GM19035 (cell line): ENCODE measurements around the gene GRHPR.
"Not testable (repeated sequence)": the region's sequence is repeated elsewhere in the genome, so short reads cannot be mapped to it uniquely, and the experiment has no call there.

Experiments used
- ATAC-seq: cut with Tn5 transposase; IDR thresholded peaks from one replicate; pipeline ENCODE4 v1.9.1; 2021; ENCODE audit not compliant: unreplicated experiment

GRHPR gene

GRCh38 chr9:37422289-37423104 lies at the start of gene GRHPR:
TSS of gene GRHPR (plus strand) at chr9:37422696. CDS start at chr9:37422751, 55 bp downstream.
- peak; percentile 97 for ATAC-seq

GRCh38 chr9:37372839-37373238 lies 49.7 kb upstream of the GRHPR start:
- ATAC-seq: no peak

- no peak for ATAC-seq
These were observed 48.9 kb upstream of the GRHPR start for GRCh38 chr9:37373621-37374020.

- ATAC-seq: peak; percentile 32
These were observed 47.6 kb upstream of the GRHPR start for GRCh38 chr9:37374892-37375291.

- peak; percentile 39 for ATAC-seq
These were observed 44.5 kb upstream of the GRHPR start for GRCh38 chr9:37377688-37378612.

- peak; percentile 3 for ATAC-seq
These were observed 43.9 kb upstream of the GRHPR start for GRCh38 chr9:37378613-37379004.

GRCh38 chr9:37379835-37380234 lies 42.7 kb upstream of the GRHPR start:
- no peak for ATAC-seq

GRCh38 chr9:37380570-37380969 lies 41.9 kb upstream of the GRHPR start:
- no peak for ATAC-seq

- ATAC-seq: no peak
These were observed 41.3 kb upstream of the GRHPR start for GRCh38 chr9:37381094-37381741.

GRCh38 chr9:37382161-37382981 lies 40.1 kb upstream of the GRHPR start:
- no peak for ATAC-seq

GRCh38 chr9:37382982-37383357 lies 39.5 kb upstream of the GRHPR start:
- no peak for ATAC-seq

- ATAC-seq: no peak
These were observed 39.1 kb upstream of the GRHPR start for GRCh38 chr9:37383393-37383792.

GRCh38 chr9:37383876-37384746 lies 38.4 kb upstream of the GRHPR start:
- ATAC-seq: no peak

- no peak for ATAC-seq
These were observed 37.2 kb upstream of the GRHPR start for GRCh38 chr9:37385286-37385685.

- no peak for ATAC-seq
These were observed 35.5 kb upstream of the GRHPR start for GRCh38 chr9:37386988-37387387.

- peak; percentile 97 for ATAC-seq
These were observed 31.7 kb upstream of the GRHPR start for GRCh38 chr9:37390759-37391158.

GRCh38 chr9:37392272-37392671 lies 30.2 kb upstream of the GRHPR start:
- ATAC-seq: no peak

- ATAC-seq: no peak
These were observed 27.3 kb upstream of the GRHPR start for GRCh38 chr9:37395229-37395628.

GRCh38 chr9:37395663-37396062 lies 26.8 kb upstream of the GRHPR start:
- ATAC-seq: no peak

GRCh38 chr9:37397948-37398347 lies 24.5 kb upstream of the GRHPR start:
- ATAC-seq: not testable (repeated sequence)
